Measurements from ENCODE around the gene MICU1.
"Not testable (repeated sequence)": the region's sequence is repeated elsewhere in the genome, so short reads cannot be mapped to it uniquely, and the experiment has no call there.

MICU1 gene

DNA sequence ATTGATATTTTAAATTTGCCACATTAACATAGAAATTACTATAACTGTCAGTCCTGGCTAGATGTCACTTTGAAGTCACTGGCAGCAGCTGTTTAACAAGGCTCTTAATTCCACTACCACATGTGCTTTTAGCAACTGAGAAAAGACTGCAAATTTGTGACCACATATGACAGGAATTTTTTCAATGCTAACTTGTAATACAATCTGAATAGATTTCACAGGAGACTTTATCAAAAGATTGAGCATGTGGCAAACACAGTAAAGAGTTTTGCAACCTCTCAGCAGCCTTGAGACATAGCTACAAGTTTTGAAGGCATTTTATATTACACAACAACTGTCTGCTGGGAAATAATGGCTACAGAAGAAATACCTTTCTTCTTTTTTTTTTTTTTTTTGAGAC, 73.0 kb downstream of the MICU1 start:
- no peak for DNase-seq

DNA sequence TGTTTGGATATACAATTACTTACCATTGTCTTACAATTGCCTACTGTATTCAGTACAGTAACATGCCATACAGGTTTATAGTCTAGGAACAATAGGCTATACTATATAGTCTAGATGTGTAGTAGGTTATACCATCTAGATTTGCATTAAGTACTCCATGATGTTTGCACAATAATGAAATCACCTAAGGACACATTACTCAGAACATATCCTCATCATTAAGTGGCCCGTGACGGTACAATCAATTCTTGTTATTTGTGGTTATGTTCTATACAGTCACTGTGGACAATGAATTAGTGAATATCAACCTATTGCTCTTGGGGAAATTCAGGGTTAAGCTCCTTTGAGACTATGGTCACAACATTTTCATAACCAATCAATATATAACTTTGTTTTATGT, 75.6 kb downstream of the MICU1 start:
- no peak for DNase-seq

DNA sequence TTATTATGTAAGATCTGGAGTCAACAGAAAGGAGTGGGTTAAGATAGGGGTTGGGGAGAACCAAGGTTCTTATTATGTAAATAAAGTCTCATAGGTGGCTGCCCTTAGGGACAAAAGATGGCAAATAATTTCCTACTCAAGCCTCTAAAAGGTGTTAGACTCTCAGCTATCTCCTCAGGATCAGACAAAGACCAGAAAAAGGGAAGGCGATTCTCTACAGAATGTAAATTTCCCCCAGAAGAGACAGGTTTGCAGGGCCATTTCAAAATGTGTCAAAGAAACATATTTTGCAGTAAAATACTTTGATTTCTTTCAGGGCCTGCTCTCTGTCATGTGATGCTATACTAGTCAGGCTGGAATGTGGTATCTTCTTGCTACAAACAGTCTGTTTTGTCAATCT, 80.3 kb downstream of the MICU1 start:
- no peak for DNase-seq

DNA sequence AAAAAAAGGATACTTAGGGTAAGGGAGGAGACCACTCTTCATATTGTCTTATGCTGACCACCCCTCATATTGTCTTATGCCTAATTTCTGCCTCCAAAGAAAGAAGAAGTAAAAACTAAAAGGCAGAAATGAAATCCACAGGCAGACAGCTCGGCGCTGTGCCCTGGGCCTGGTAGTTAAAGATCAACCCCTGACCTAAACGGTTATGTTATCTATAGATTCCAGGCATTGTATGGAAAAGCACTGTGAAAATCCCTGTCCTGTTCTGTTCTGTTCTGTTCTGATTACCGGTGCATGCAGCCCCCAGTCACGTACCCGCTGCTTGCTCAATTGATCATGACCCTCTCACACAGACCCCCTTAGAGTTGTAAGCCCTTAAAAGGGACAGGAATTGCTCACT, 82.0 kb downstream of the MICU1 start:
- not testable (repeated sequence) for DNase-seq

DNA sequence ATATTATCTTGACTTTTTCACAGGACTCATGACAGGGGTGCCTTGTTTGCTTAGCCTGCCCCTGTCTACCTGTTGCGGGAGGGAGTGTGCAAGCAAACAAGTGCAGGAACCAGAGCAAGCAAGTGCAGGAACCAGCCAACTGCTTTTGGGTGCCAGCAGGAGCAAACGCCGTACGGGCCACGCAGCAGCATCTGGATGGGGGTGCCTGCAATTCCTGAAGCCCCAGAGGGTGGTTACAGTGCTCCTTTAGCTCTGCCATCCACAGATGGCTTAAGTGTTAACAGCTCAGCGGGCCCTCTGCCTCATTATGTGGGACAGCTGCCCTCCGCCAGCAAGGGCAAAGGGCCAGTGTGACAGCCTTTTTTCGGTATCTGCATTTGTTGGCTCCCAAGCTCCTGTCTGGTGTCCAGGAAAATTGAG, 83.5 kb downstream of the MICU1 start:
- no peak for DNase-seq

DNA sequence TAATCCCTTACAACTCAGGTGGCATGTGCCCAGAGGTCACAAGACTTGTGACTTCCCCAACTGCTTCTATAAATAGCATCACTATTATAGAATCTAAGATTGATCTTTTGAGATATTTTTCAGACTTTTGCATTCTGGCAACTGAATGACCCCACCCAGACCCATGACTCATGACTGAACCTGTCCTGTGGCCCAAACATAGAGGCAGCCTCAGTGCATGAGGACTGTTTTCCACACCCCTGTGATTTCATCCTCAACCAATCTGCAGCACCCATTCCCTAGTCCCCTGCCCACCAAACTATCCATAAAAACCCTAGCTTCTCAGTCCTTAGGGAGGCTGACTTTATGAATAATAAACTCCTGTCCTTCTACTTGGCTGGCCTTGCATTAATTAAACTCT, 84.5 kb downstream of the MICU1 start:
- DNase-seq, result no peak

DNA sequence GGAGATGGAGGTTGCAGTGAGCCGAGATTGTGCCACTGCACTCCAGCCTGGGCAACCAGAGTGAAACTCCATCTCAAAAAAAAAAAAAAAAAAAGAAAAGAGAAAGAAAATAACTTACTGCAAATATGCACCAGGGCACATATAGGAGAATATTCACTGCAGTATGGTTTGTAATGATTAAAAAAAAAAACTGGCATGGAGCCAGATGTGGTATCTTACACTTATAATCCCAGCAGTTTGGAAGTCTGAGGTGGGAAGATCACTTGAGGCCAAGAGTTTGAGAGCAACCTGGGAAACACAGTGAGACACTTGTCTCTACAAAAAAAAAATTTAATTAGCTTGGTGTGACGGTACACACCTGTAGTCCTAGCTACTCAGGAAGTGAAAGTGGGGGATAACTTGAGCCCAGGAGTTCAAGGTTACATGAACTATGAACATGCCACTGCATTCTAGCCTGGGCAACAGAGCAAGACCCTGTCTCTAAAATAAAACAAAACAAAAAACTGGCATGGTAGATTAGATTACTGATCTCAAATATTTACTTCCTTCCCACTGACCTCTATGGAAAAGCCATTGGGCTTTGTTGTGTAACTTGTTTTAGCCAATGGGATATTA, 85.6 kb downstream of the MICU1 start:
- DNase-seq, result no peak

DNA sequence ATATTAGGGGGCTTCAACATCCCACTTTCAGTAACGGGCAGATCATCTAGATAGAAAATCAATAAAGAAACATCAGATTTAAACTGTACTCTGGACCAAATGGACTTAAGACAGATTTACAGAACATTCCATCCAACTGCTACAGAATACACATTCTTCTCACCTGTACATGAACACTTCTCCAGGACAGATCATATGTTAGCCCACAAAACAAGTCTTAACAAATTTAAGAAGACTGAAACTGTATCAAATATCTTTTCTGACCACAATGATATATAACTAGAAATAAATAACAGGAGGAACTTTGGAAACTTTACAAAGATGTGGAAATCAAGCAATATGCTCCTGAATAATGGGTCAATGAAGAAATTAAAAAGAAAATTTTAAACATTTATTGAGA, 86.7 kb downstream of the MICU1 start:
- no peak for DNase-seq

DNA sequence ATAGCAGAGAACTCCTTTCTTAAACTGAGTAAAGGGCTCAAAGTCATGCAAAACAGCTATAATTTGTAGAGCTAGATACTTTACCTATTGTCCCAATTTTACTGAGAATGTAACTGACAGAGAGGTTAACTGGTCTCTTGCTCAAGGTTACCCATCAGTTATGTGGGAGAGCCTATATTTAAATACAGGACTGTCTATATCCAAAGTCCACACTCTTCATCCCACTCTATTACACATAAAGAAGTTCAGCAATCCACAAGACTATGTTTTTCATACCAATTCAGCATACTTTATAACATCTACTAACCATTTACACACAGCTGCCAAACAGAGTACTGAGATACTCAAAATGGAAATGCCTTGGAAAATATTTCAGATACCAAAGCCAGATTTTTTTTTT, 100.2 kb downstream of the MICU1 start:
- DNase-seq, result no peak

DNA sequence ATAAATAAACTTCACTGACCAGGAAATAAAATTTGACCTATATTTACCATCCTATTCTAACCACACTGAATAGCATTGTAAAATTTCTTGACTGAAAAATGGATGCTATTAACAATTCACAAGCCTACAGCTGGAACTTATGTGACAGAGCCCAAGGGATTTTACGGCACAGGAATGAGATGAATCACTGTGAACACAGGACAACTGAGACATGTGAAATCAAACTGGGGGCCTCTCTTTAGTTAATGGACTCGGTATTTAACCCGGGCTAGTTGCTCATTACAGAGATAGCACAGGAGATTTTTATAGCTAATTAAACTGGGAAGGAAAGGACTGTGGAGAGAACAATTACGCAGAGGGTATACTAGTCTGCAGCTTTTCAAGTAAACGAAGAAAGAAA, 100.6 kb downstream of the MICU1 start:
- DNase-seq, result no peak

DNA sequence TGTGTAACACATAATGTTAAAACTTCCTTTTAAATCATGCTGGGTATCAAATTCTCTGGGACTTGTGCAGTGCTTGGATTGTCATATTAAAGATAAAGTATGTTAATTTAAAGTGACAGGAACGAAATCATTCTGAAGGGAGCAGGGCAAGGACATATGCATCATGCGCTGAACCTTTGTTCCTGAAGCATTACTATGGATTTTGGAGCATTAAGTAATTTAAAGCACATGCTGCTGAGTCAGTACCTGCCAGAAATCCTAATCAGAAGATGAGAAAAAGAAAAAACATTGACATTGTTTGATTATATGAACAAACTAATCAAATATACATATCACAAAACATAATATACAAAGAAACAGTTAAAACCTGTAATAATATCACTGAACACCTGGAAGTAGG, 101.4 kb downstream of the MICU1 start:
- no peak for DNase-seq

DNA sequence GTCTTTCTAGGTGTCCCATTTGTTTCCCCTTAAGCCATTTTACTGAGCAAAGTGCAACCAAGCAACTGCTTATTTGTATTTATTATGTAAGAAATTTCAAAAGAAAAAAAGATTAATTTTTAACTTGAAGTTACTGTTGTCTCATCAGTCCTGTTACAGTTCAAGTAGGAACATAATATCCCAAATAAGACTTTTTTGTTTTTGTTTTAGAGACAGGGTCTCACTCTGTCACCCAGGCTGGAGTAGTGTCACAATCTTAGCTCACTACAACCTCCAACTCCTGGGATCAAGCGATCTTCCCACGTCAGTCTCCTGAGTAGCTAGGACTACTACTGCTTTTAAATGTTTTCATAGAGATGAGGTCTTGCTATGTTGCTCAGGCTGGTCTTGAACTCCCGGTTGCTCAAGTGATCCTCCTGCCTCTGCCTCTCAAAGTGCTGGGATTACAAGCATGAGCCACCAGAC, 101.9 kb downstream of the MICU1 start:
- DNase-seq, result no peak

DNA sequence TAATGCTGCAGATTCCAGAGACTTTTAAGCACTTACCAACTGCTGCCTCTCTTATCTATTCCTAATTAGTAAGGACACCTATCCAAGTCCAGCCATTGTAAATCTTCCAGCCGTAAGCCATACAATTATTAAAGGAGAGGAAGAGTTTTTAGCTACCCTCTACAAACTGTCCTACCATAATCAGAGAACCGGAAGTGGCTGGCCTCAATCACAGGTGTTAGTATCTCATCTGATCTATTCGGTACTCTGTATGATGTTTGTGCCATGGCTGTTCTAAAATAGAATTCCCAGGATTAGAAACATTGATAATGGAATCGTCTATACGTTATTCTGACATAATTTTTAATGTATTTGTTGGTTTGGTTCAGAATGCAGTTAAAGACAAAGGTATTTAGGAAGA, 102.8 kb downstream of the MICU1 start:
- DNase-seq, result no peak

DNA sequence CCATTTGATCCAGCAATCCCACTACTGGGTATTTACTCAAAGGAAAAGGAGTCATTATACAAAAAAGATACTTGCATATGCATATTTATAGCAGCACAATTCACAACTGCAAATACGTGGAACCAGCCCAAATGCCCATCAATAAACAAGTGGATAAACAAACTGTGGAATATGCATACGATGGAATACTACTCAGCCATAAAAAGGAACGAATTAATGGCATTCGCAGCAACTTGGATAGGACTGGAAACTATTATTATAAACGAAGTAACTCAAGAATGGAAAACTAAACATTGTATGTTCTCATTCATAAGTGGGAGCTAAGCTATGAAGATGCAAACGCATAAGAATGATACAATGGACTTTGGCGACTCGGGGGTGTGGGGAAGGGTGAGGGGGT, 108.6 kb downstream of the MICU1 start:
- DNase-seq, result no peak

DNA sequence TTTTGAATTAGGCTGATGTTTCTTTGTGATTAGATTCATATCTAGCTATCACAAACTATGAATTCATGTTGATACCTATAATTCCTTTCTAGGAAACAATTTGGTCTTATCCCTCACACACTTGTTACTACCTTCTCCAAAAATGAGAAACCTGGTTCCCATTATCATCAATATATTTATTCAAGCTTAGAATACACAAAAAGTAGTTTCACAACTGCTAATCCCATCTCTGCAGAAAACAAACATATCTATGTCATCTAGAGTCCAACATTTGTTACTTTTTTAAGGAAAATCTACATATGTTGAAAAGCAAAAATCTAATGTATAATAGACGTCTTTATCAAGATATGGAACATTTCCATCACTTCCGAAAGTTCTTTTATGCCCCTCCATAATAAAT, 110.4 kb downstream of the MICU1 start:
- DNase-seq, result no peak

DNA sequence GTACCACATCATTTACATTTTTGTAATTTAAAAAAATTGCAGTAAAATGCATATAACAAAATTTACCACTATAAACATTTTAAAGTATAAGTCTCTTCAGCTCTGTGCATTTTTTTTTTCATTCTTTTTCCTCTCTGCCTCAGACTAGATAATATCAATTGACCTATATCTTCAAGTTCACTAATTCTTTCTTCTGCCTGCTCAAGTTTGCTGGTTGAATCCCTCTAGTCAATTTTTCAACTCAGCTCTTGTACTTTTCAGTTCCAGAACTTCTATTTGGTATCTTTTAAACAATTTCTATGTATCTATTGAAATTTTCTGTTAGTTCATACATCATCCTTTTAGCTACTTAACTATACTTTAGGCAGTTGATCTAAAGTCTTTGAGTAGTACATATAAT, 112.0 kb downstream of the MICU1 start:
- no peak for DNase-seq

DNA sequence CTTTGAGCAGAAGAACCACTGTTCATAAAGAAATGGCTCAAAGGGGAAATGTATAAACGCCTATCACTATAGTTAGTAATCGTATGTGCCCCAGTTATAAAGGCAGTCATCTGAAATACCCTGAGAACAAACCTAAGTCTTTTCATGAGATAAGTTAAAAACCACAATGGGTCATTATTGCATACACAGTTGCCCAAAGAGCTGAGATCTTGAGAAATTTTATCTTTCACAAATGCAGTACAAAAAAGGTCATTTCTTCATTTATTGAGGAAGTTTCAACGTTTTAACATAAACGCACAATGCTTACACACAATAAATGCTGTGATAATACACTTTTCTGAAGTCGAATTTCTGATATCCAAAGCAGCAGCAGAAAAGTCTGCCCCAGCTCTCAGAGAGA, 114.4 kb downstream of the MICU1 start:
- DNase-seq, result no peak

DNA sequence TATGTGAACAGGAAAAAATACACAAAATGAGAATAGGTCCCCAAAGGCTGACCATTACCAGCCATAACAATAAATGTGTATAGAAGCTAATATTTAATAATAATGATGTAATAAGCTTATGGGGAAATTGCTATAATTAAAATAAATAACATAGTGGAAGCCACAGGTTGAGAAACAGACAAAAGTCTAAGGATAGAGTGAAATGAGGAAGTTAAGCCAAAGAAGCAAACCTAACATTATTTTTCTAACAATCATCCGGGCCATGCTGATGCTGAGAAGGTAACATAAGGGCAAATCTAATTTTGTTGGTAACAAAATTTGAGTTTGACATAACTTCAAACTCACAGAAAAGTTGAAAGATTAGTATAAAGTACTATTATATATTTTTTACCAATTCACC, 115.9 kb downstream of the MICU1 start:
- DNase-seq, result no peak

DNA sequence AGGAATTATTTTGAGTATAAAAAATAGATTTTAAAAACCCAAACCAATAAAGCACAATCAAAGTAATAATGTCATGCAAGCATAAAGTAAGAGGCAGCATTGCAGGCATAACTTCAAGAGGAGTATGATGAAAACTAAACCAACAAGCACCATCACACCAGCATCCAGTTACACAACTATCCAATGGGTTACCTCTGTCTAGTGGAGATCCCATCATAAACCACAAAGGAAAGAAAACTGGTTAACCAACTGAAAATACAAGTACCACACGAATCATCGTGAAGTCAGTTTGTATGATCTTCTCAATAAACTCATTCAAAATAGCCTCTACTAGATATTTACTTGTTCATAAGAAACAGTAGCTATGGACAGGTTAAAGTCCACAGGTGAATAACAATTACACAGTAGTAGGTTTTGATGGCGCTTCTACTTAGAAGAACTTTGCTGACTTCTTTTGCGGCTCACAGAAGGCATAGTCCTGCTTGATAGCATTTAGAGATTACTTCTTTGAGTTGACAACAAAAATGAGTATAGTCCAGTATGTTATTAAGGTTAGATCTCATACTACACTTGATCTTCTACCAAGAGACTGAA, 116.6 kb downstream of the MICU1 start:
- no peak for DNase-seq

DNA sequence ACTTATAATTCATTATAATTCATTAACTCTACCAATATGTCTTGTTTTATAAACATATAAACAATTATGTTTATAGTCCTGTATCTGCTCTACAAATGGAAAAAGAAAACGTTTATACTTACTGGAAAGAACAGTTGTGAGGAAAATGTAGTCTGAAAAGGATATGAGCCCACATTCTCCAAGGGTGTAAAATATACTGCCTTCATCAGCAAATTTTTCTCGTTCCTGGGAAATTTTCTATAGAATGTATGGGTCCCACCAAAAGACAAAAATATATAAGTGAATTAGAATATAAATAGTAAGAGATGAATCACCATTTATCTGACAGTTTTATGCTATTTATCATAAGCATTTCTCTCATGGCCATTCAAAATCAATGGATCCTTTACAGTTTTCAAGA, 117.8 kb downstream of the MICU1 start:
- DNase-seq, result no peak

DNA sequence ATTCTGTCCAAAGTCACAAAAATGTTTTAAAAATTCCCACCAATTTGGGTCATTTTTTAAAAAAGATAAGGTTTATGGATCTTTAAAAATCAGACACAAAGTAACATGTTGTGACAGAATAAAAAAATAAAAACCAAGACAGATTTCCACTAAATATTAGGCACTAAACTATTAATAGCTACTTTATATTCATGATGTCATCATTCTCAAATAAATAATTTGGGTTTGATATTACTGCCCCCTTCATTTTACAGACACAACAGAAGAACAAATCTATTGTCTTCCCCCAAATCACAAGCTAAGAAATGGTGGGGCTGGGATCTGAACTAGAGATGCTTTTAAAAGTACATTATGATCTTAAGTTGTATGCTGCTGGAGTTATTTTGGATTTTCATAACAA, 119.4 kb downstream of the MICU1 start:
- DNase-seq, result no peak

DNA sequence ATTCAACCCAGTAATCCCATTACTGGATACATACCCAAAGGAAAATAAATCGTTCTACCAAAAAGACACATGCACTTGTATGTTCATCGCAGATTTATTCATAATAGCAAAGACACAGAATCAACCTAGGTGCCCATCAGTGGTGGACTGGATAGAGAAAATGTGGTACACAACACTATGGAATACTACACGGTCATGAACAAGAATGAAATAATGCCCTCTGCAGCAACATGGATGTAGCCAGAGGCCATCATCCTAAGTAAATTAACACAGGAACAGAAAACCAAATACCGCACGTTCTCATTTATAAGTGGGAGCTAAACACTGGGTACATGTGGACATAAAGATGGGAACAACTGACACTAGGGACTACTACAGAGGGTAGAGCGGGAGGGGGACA, 120.4 kb downstream of the MICU1 start:
- DNase-seq, result no peak

DNA sequence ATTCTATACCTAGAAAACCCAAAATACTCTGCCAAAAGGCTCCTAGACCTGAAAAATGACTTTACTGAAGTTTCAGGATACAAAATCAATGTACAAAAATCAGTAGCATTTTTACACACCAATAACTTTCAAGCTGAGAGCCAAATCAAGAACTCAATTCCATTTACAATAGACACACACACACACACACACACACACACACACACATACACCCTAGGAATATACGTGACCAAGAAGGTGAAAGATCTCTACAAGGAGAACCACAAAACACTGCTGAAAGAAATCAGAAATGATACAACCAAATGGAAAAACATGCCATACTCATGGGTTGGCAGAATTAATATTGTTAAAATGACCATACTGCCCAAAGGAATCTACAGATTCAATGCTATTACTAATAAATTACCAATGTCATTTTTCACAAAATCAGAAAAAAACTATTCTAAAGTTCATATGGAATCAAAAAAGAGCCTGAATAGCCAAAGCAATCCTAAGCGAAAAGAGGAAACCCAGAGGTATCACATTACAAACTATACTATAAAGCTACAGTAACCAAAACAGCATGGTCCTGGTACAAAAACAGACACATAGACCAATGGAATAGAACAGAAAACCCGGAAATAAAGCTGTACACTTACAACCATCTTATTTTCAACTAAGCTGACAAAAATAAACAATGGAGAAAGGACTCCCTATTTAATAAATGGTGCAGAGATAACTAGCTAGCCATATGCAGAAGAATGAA, 122.0 kb downstream of the MICU1 start:
- no peak for DNase-seq

DNA sequence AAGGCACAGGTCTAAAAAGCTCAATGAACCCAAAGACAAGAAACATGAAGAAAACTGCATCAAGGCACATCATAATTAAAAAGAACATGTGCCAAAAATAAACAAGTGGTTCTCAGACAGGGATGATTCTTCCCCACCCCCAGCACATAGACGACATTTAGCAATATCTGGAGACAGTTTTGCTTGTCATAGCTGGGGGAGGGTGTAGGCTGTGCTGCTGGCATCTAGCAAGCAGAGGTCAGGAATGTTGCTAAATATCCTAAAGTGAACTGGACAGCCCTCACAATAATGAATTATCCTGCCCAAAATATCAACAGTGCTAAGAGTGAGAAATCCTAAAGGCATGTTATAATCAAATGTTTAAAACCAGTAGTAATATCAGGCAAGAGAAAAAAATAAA, 122.6 kb downstream of the MICU1 start:
- no peak for DNase-seq

DNA sequence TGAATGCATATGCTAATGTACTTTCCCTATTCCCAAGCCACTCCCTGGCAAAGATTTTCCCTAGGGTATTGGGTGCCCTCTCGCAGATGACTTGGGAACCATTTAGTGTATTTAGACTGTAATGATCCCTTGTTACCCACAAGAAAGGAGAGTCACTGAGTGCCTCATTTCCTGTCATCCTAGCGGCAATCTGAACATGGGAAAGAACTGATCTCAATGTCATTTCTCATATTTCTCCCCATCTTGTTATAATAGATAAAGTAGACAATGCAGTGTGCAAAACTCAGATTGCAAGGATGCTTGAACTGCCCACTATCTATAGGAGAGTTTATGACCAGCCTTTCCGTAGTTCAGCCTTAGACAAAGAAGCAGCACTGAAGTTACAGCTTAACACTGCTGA, 123.3 kb downstream of the MICU1 start:
- DNase-seq, result no peak

Measured in NCI-H748 treated with DMSO at 0.1 percent for 48 hours (cell line).